Naive B cell (primary cell): Measurements from ENCODE around the gene NKG7. TPM values are rescaled to one million over a fixed set of nuclear protein-coding genes. Genes with fewer than 3 reads are reported as not detected.

Source experiments
- ATAC-seq, 2 donors: fragments of 150-1000 bp; cut with Tn5 transposase; 2 replicates each; pipeline ENCODE4 v1.10.0; 2021; ENCODE audit warnings: low read depth in 2 of 2, mild to moderate bottlenecking in 2 of 2, moderate library complexity in 2 of 2
- DNase-seq: peaks from one replicate; pipeline ENCODE4 v3.0.0; 2022
- H3K27ac Mint-ChIP-seq, 6 donors: one replicate each; pipeline ENCODE4 v1.8.0; 2020 to 2022; ENCODE audit warnings: mild to moderate bottlenecking in 6 of 6, mixed read lengths in 6 of 6, moderate library complexity in 5 of 6, inconsistent platforms in 2 of 6
- H3K27me3 Mint-ChIP-seq, 3 donors: one replicate each; pipeline ENCODE4 v1.8.0; 2021 to 2022; ENCODE audit warnings: mixed read lengths in 3 of 3, mild to moderate bottlenecking in 1 of 3
- H3K36me3 Mint-ChIP-seq, 2 donors: one replicate each; pipeline ENCODE4 v1.8.0; 2020 to 2022; ENCODE audit warnings: mixed read lengths in 2 of 2, inconsistent platforms in 1 of 2, mild to moderate bottlenecking in 1 of 2
- H3K4me1 Mint-ChIP-seq, 3 donors: one replicate each; pipeline ENCODE4 v1.8.0; 2020 to 2022; ENCODE audit warnings: mixed read lengths in 3 of 3, inconsistent platforms in 1 of 3, mild to moderate bottlenecking in 1 of 3, moderate library complexity in 1 of 3
- H3K4me3 Mint-ChIP-seq, 8 donors: one replicate each; pipeline ENCODE4 v1.8.0; 2020 to 2022; ENCODE audit warnings: mild to moderate bottlenecking in 8 of 8, mixed read lengths in 8 of 8, moderate library complexity in 8 of 8, inconsistent platforms in 2 of 8
- H3K9me3 Mint-ChIP-seq, 7 donors: one replicate each; pipeline ENCODE4 v1.8.0; 2020 to 2022; ENCODE audit warnings: mixed read lengths in 7 of 7, mild to moderate bottlenecking in 5 of 7, inconsistent platforms in 2 of 7, moderate library complexity in 1 of 7
- polyA plus RNA-seq, 6 donors: library from polyadenylated mRNA; unstranded; fragments of 300-500 nt; fragmentation: Illumina TruSeq; gene quantifications; one replicate each; pipeline ENCODE4 v1.2.3, GENCODE V29; 2021; ENCODE audit warnings: low read depth in 6 of 6

Gene NKG7
- polyA plus RNA-seq, 6 donors from 2014 or later: 4.3 to 12.6 (median 7.2) TPM

GRCh38 chr19:51346742-51347141 lies 25.7 kb downstream of the NKG7 start:
- ATAC-seq (no peak), DNase-seq (no peak)
- Mint-ChIP-seq H3K27me3 (no peaks in the 10 kb centered on the region), H3K9me3 (no peaks in the 10 kb centered on the region), H3K4me3 (no peak overlapping the region), H3K4me1 (peaks cover 30 to 55% (median 36%) of the 10 kb centered on the region in 3 donors), H3K27ac (peak overlapping the region in 2 of 6 donors; percentile 36 to 69), H3K36me3 (peaks cover 13 to 17% of the 10 kb centered on the region in 2 donors)

GRCh38 chr19:51345076-51345620 lies 27.3 kb downstream of the NKG7 start:
- peak overlapping the region; percentile 13 to 87 (median 78) for H3K4me3 Mint-ChIP-seq
- H3K27me3 Mint-ChIP-seq: no peaks in the 10 kb centered on the region
- H3K9me3 Mint-ChIP-seq: no peaks in the 10 kb centered on the region
- H3K4me1 Mint-ChIP-seq: peaks cover 38 to 61% (median 41%) of the 10 kb centered on the region in 3 donors
- DNase-seq: no peak
- H3K36me3 Mint-ChIP-seq: peaks cover 5 to 7% of the 10 kb centered on the region in 2 donors
- ATAC-seq: no peak
- H3K27ac Mint-ChIP-seq: peak overlapping the region in 5 of 6 donors; percentile 90 to 97 (median 92)

- no peak for ATAC-seq
- Mint-ChIP-seq H3K4me3 (peak overlapping the region in 5 of 8 donors; percentile 21 to 72 (median 63)), H3K27me3 (no peaks in the 10 kb centered on the region), H3K27ac (peak overlapping the region; percentile 67 to 93 (median 82)), H3K36me3 (peaks cover 5 to 6% of the 10 kb centered on the region in 2 donors), H3K4me1 (peaks cover 52 to 73% (median 55%) of the 10 kb centered on the region in 3 donors), H3K9me3 (peaks cover 0 to 2% (median 0%) of the 10 kb centered on the region in 7 donors)
- no peak for DNase-seq
Observed at GRCh38 chr19:51342631-51343569, 29.6 kb downstream of the NKG7 start.

- Mint-ChIP-seq H3K4me1 (peaks cover 52 to 69% (median 52%) of the 10 kb centered on the region in 3 donors), H3K27me3 (no peaks in the 10 kb centered on the region), H3K9me3 (peaks cover 0 to 2% (median 0%) of the 10 kb centered on the region in 7 donors), H3K4me3 (peak within 1 kb of the TSS; percentile 57 to 92 (median 74)), H3K27ac (peak within 1 kb of the TSS; percentile 67 to 93 (median 84)), H3K36me3 (no peaks in the 10 kb centered on the region)
- DNase-seq: no peak
- ATAC-seq: no peak
Observed at GRCh38 chr19:51341976-51342580, 30.4 kb downstream of the NKG7 start, which contains the start of gene VSIG10L. TSS of gene VSIG10L (minus strand) at chr19:51342139. CDS start at chr19:51342124, 15 bp downstream.

- peaks cover 0 to 6% (median 5%) of the 10 kb centered on the region in 3 donors for H3K27me3 Mint-ChIP-seq
- no peaks in the 10 kb centered on the region for H3K36me3 Mint-ChIP-seq
- DNase-seq (no peak), ATAC-seq (no peak)
- peak overlapping the region in 5 of 6 donors; percentile 60 to 92 (median 83) for H3K27ac Mint-ChIP-seq
- H3K9me3 Mint-ChIP-seq: peaks cover 0 to 2% (median 0%) of the 10 kb centered on the region in 7 donors
- peaks cover 49 to 59% (median 52%) of the 10 kb centered on the region in 3 donors for H3K4me1 Mint-ChIP-seq
- H3K4me3 Mint-ChIP-seq: peak overlapping the region in 7 of 8 donors; percentile 64 to 92 (median 85)
Observed at GRCh38 chr19:51341066-51341465, 31.4 kb downstream of the NKG7 start.

GRCh38 chr19:51339687-51340656 lies 32.5 kb downstream of the NKG7 start:
- peak overlapping the region in 5 of 6 donors; percentile 81 to 96 (median 92) for H3K27ac Mint-ChIP-seq
- H3K9me3 Mint-ChIP-seq: peaks cover 0 to 2% (median 0%) of the 10 kb centered on the region in 7 donors
- peaks cover 44 to 52% (median 47%) of the 10 kb centered on the region in 3 donors for H3K4me1 Mint-ChIP-seq
- H3K4me3 Mint-ChIP-seq: peak overlapping the region; percentile 88 to 96 (median 92)
- H3K27me3 Mint-ChIP-seq: peaks cover 0 to 11% (median 11%) of the 10 kb centered on the region in 3 donors
- DNase-seq: peak; percentile 67
- H3K36me3 Mint-ChIP-seq: no peaks in the 10 kb centered on the region
- peak; percentile 56 to 58 for ATAC-seq

GRCh38 chr19:51339313-51339686 lies 33.2 kb downstream of the NKG7 start:
- no peak for DNase-seq

GRCh38 chr19:51338563-51339312 lies 33.7 kb downstream of the NKG7 start:
- peaks cover 0 to 2% (median 0%) of the 10 kb centered on the region in 7 donors for H3K9me3 Mint-ChIP-seq
- H3K4me3 Mint-ChIP-seq: peak overlapping the region; percentile 88 to 96 (median 92)
- H3K36me3 Mint-ChIP-seq: no peaks in the 10 kb centered on the region
- H3K4me1 Mint-ChIP-seq: peaks cover 34 to 40% (median 37%) of the 10 kb centered on the region in 3 donors
- DNase-seq: peak; percentile 83
- peak; percentile 72 to 80 for ATAC-seq
- H3K27me3 Mint-ChIP-seq: peaks cover 0 to 23% (median 19%) of the 10 kb centered on the region in 3 donors
- peak overlapping the region in 5 of 6 donors; percentile 48 to 96 (median 87) for H3K27ac Mint-ChIP-seq

More at GRCh38 chr19:51339313-51339686, 33.2 kb downstream of the NKG7 start:
- peaks cover 0 to 2% (median 0%) of the 10 kb centered on the region in 7 donors for H3K9me3 Mint-ChIP-seq
- H3K27ac Mint-ChIP-seq: peak overlapping the region in 5 of 6 donors; percentile 50 to 96 (median 92)
- peaks cover 0 to 18% (median 18%) of the 10 kb centered on the region in 3 donors for H3K27me3 Mint-ChIP-seq
- H3K4me1 Mint-ChIP-seq: peaks cover 39 to 46% (median 42%) of the 10 kb centered on the region in 3 donors
- H3K36me3 Mint-ChIP-seq: no peaks in the 10 kb centered on the region
- no peak for ATAC-seq
- H3K4me3 Mint-ChIP-seq: peak overlapping the region; percentile 88 to 96 (median 92)

GRCh38 chr19:51337861-51338562 lies 34.4 kb downstream of the NKG7 start:
- H3K27me3 Mint-ChIP-seq: peaks cover 0 to 24% (median 19%) of the 10 kb centered on the region in 3 donors
- DNase-seq (no peak), ATAC-seq (no peak)
- no peaks in the 10 kb centered on the region for H3K36me3 Mint-ChIP-seq
- H3K27ac Mint-ChIP-seq: peak overlapping the region in 2 of 6 donors; percentile 15 to 71
- peaks cover 0 to 2% (median 0%) of the 10 kb centered on the region in 7 donors for H3K9me3 Mint-ChIP-seq
- peaks cover 29 to 33% (median 31%) of the 10 kb centered on the region in 3 donors for H3K4me1 Mint-ChIP-seq
- H3K4me3 Mint-ChIP-seq: peak overlapping the region; percentile 35 to 96 (median 92)

GRCh38 chr19:51337141-51337860 lies 35.2 kb downstream of the NKG7 start:
- peaks cover 0 to 1% of the 10 kb centered on the region in 2 donors for H3K36me3 Mint-ChIP-seq
- peaks cover 0 to 2% (median 0%) of the 10 kb centered on the region in 7 donors for H3K9me3 Mint-ChIP-seq
- peaks cover 22 to 26% (median 24%) of the 10 kb centered on the region in 3 donors for H3K4me1 Mint-ChIP-seq
- peak overlapping the region in 3 of 8 donors; percentile 42 to 50 (median 47) for H3K4me3 Mint-ChIP-seq
- DNase-seq (no peak), ATAC-seq (no peak)
- H3K27me3 Mint-ChIP-seq: peaks cover 0 to 24% (median 19%) of the 10 kb centered on the region in 3 donors
- H3K27ac Mint-ChIP-seq: peak overlapping the region in 1 of 6 donors; percentile 29
